WERI-Rb-1 (cell line): ENCODE data around the gene CDK10.

Source experiments
- DNase-seq: peaks from one replicate; pipeline ENCODE4 v3.0.0-alpha.2; 2020
- H3K27ac ChIP-seq: fragments of 250-450 bp; sonication (Bioruptor Pico); 2 replicates; pipeline ENCODE4 v1.5.1; 2020; ENCODE audit warnings: mild to moderate bottlenecking, moderate library complexity
- H3K27me3 ChIP-seq: fragments of 250-450 bp; sonication (Bioruptor Pico); 2 replicates; pipeline ENCODE4 v1.5.1; 2021; ENCODE audit warnings: mild to moderate bottlenecking, low read depth, moderate library complexity; ENCODE audit not compliant: insufficient read depth, severe bottlenecking
- H3K36me3 ChIP-seq: fragments of 250-450 bp; sonication (Bioruptor Pico); 2 replicates; pipeline ENCODE4 v1.5.1; 2020; ENCODE audit warnings: mild to moderate bottlenecking, moderate library complexity
- H3K4me3 ChIP-seq: 2 replicates; pipeline ENCODE4 v1.5.1; 2011; ENCODE audit warnings: low read depth, mild to moderate bottlenecking, control low read depth, low read length
- H3K9me3 ChIP-seq: fragments of 250-450 bp; sonication (Bioruptor Pico); 2 replicates; pipeline ENCODE4 v1.5.1; 2021; ENCODE audit warnings: mild to moderate bottlenecking, moderate library complexity; ENCODE audit not compliant: severe bottlenecking
- CTCF ChIP-seq: IDR thresholded peaks from 2 replicates; pipeline ENCODE4 v1.5.1; 2011; ENCODE audit warnings: low read depth, mild to moderate bottlenecking, control low read depth, inconsistent platforms, low read length

The CDK10 gene

DNA sequence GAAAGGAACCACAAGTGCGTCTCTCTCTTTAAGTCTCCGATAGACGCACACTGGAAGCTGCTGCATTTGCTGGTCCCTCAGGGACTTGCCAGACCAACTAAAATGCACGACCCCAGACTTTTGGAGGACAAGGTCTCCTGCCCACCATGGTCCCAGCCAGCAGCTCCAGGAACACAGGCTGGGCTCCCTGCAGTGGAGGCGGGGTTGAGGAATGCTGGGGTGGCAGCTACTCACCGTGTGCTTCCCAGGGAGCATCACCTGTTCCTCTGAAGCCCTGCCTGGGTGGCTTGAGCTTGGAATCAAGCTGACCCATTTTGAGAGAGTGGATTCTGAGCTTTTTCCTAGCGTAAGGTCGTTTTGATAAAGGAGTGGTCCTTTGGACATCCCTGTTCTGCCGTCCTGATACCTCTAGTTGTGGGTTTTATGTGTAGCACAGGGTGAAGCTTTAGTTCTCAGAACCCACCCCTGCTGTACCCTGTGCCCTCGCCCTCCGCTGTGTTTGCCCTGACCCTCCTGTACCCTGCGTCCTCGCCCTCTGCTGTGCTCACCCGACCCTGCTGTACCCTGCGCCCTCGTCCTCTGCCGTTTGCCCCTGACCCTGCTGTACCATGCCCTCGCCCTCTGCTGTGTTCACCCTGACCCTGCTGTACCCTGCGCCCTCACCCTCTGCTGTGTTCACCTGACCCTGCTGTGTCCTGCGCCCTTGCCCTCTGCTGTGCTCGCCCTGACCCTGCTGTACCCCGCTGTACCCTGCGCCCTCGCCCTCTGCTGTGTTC is 45.8 kb downstream of the CDK10 start:
- DNase-seq = no peak
- Histone ChIP-seq H3K36me3 (peaks cover 31% of the 10 kb centered on the region), H3K4me3 (no peak overlapping the region), H3K27me3 (no peaks in the 10 kb centered on the region), H3K9me3 (no peaks in the 10 kb centered on the region), H3K27ac (no peak overlapping the region)
- TF ChIP-seq CTCF = no peak

GRCh38 chr16:89732918-89733242 is 46.4 kb downstream of the CDK10 start:
- no peaks in the 10 kb centered on the region for H3K9me3 ChIP-seq
- H3K27me3 ChIP-seq = no peaks in the 10 kb centered on the region
- no peak for DNase-seq
- no peak for TF ChIP-seq CTCF
- H3K27ac ChIP-seq = no peak overlapping the region
- H3K4me3 ChIP-seq = no peak overlapping the region
- H3K36me3 ChIP-seq = peaks cover 34% of the 10 kb centered on the region

DNA sequence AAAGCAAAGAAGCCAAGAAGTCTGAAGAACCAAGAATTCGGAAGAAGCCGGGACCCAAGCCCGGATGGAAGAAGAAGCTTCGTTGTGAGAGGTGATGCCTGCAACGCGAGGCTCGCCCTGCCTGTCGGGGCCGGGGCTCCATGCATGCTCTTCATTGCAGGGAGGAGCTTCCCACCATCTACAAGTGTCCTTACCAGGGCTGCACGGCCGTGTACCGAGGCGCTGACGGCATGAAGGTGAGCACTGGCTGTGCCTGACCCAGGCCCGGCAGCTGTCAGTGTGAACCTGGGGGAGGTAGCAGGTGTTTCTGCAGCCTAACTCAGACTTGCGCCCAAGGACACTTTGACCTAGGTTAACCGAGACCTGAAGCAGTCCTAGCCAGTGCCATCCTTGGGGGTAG is 46.8 kb downstream of the CDK10 start:
- DNase-seq = no peak
- H3K27ac ChIP-seq = no peak overlapping the region
- no peaks in the 10 kb centered on the region for H3K9me3 ChIP-seq
- no peak for TF ChIP-seq CTCF
- H3K27me3 ChIP-seq = no peaks in the 10 kb centered on the region
- H3K4me3 ChIP-seq = no peak overlapping the region
- H3K36me3 ChIP-seq = peaks cover 38% of the 10 kb centered on the region

- no peak overlapping the region for H3K27ac ChIP-seq
- H3K36me3 ChIP-seq = peaks cover 40% of the 10 kb centered on the region
- no peaks in the 10 kb centered on the region for H3K27me3 ChIP-seq
- no peaks in the 10 kb centered on the region for H3K9me3 ChIP-seq
- no peak for DNase-seq
- TF ChIP-seq CTCF = no peak
- no peak overlapping the region for H3K4me3 ChIP-seq
These were observed 47.3 kb downstream of the CDK10 start for GRCh38 chr16:89733792-89734191.

- no peak overlapping the region for H3K27ac ChIP-seq
- H3K9me3 ChIP-seq = no peaks in the 10 kb centered on the region
- no peak for DNase-seq
- no peak overlapping the region for H3K4me3 ChIP-seq
- peaks cover 46% of the 10 kb centered on the region for H3K36me3 ChIP-seq
- no peak for TF ChIP-seq CTCF
- H3K27me3 ChIP-seq = no peaks in the 10 kb centered on the region
These were observed 50.1 kb downstream of the CDK10 start for GRCh38 chr16:89736554-89736953.

GRCh38 chr16:89737341-89738071 is 51.0 kb downstream of the CDK10 start:
- no peaks in the 10 kb centered on the region for H3K27me3 ChIP-seq
- no peak for TF ChIP-seq CTCF
- H3K27ac ChIP-seq = no peak overlapping the region
- DNase-seq = no peak
- no peaks in the 10 kb centered on the region for H3K9me3 ChIP-seq
- no peak overlapping the region for H3K4me3 ChIP-seq
- peaks cover 48% of the 10 kb centered on the region for H3K36me3 ChIP-seq
